Measurements from ENCODE around the gene TMEM156.

- TF ChIP-seq POLR2A (IDR thresholded peaks at IDR 0.05; ENCODE audit: low read depth, low read length) = no peak
- no peak for TF ChIP-seq TAF1 (IDR thresholded peaks at IDR 0.05; ENCODE audit: borderline replicate concordance, low read depth, low read length)
Observed at GRCh38 chr4:39067451-39067850, 35.2 kb upstream of the TMEM156 start.

Measured in GM12892 (cell line).